IPS-20b (cell line): ENCODE measurements around the gene GALNS.

Source experiments
- H3K27ac ChIP-seq: one replicate; pipeline ENCODE4 v1.5.1; 2013; ENCODE audit warnings: low read length
- H3K27me3 ChIP-seq: 2 replicates; pipeline ENCODE4 v1.6.1; 2013; ENCODE audit warnings: mild to moderate bottlenecking, low read length, inconsistent platforms; ENCODE audit not compliant: insufficient read depth
- H3K36me3 ChIP-seq: 2 replicates; pipeline ENCODE4 v1.6.1; 2013; ENCODE audit warnings: low read depth, mild to moderate bottlenecking, inconsistent platforms, low read length, moderate library complexity; ENCODE audit not compliant: insufficient read depth
- H3K4me1 ChIP-seq: 2 replicates; pipeline ENCODE4 v1.6.1; 2013; ENCODE audit warnings: mild to moderate bottlenecking, control low read depth, inconsistent platforms, low read length, moderate library complexity; ENCODE audit not compliant: insufficient read depth
- H3K4me3 ChIP-seq: 2 replicates; pipeline ENCODE4 v1.5.1; 2013; ENCODE audit warnings: mild to moderate bottlenecking, low read length, inconsistent platforms
- H3K9ac ChIP-seq: 2 replicates; pipeline ENCODE4 v1.6.1; 2013; ENCODE audit warnings: low read depth, mild to moderate bottlenecking, inconsistent platforms, low read length, moderate library complexity
- H3K9me3 ChIP-seq: 2 replicates; pipeline ENCODE4 v1.6.1; 2013; ENCODE audit warnings: mild to moderate bottlenecking, low read depth, low read length, inconsistent platforms; ENCODE audit not compliant: insufficient read depth

Gene GALNS

DNA sequence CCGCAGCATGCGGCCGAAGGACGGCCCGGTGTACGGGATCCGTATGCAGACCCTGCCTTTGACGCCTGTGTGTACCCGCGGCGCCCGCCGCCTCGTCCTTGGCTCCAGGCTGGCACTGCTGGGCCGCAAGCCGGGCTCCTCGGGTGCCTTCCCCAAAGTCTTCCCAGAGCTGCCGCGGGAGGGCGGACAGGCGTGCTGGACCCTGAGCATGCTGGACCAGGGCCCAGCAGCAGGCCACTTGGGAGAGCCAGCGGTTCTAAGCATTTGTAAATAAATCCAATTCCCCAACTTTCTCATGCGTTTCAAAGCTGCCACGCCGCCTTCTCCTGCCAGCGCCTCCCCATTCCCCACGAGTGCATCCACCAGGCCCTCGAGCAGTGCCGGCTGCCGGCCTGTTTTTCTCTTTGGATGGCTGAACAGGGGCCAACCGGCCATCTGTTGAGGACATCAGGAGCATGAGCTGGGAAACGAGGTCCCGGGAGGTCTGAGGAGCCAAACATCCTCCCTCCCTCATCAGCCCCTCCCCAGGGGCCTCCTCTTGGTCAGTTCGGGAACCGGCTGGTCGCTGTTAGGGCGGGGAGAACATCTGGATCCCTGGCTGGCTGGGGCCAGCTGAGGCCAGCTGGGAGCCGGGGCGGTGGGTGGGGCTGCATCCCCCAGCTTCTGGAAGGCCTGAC is 30.2 kb upstream of the GALNS start:
- Histone ChIP-seq H3K4me3 (no peak overlapping the region), H3K36me3 (no peaks in the 10 kb centered on the region), H3K27ac (no peak overlapping the region), H3K4me1 (no peaks in the 10 kb centered on the region), H3K9me3 (no peaks in the 10 kb centered on the region), H3K27me3 (no peaks in the 10 kb centered on the region), H3K9ac (no peak overlapping the region)

DNA sequence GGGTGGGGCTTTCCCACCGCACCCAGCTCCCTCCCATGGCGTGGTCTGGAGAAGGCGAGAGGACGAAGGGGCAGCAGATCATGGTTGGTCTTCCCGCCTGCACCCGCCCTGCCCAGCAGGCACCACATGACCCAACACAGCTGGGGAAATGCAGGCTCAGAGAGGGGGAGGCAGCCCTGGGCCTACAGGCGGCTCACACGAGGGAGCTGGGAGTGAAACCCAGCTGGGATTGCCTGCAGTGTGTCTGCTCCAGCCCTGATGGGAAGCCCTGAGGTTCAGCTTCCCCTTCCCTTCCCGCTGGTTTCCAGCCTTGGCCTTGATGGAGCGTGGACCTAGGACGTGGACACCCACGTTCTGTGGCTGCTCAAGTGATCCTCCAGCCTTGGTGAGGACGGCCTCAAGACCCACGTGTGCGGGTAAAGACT is 29.7 kb upstream of the GALNS start:
- H3K4me3 ChIP-seq = no peak overlapping the region
- no peaks in the 10 kb centered on the region for H3K36me3 ChIP-seq
- no peak overlapping the region for H3K9ac ChIP-seq
- no peaks in the 10 kb centered on the region for H3K27me3 ChIP-seq
- no peak overlapping the region for H3K27ac ChIP-seq
- H3K4me1 ChIP-seq = no peaks in the 10 kb centered on the region
- no peaks in the 10 kb centered on the region for H3K9me3 ChIP-seq

DNA sequence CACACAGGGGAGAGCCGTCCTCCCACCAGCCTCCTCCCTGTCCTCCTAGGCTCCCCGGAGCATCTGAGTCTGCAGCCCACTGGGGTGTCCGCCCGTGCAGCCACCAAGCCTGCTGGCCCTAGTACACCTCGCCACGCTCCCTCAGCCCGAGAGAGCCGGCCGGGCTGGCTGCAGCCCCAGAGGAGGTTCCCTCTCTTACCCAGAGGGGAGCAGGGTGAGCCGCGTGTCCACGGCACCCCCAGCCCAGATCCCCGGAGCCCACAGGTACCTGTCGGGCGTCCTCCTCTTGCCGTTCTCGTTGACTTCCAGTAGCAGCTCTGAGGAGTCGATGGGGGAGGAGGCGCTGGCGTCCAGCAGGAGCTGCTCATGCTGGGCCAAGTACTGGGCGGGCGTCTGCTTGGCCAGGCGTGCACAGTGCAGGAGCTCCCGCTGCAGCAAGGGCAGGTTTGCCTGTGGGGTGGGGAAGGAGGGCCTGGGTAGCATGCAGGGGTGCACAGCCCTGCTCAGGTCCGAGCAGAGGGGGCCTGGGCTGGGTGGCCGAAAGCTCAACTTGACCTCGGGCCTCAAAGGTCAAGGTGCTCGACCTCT is 29.0 kb upstream of the GALNS start:
- H3K36me3 ChIP-seq = no peaks in the 10 kb centered on the region
- H3K27me3 ChIP-seq = peaks cover 4% of the 10 kb centered on the region; the same call in 1 of the 2 replicates
- no peak overlapping the region for H3K9ac ChIP-seq
- no peak overlapping the region for H3K27ac ChIP-seq
- no peaks in the 10 kb centered on the region for H3K9me3 ChIP-seq
- H3K4me3 ChIP-seq = no peak overlapping the region
- no peaks in the 10 kb centered on the region for H3K4me1 ChIP-seq

GRCh38 chr16:88884569-88885271 is 28.0 kb upstream of the GALNS start:
- Histone ChIP-seq H3K27ac (no peak overlapping the region), H3K4me1 (no peaks in the 10 kb centered on the region), H3K36me3 (no peaks in the 10 kb centered on the region), H3K9ac (no peak overlapping the region), H3K27me3 (peaks cover 9% of the 10 kb centered on the region; the same call in 1 of the 2 replicates), H3K9me3 (no peaks in the 10 kb centered on the region), H3K4me3 (no peak overlapping the region)

GRCh38 chr16:88883946-88884345 is 27.2 kb upstream of the GALNS start:
- Histone ChIP-seq H3K27ac (no peak overlapping the region), H3K9ac (no peak overlapping the region), H3K9me3 (no peaks in the 10 kb centered on the region), H3K36me3 (no peaks in the 10 kb centered on the region), H3K27me3 (peaks cover 9% of the 10 kb centered on the region; the same call in 1 of the 2 replicates), H3K4me3 (no peak overlapping the region), H3K4me1 (no peaks in the 10 kb centered on the region)

DNA sequence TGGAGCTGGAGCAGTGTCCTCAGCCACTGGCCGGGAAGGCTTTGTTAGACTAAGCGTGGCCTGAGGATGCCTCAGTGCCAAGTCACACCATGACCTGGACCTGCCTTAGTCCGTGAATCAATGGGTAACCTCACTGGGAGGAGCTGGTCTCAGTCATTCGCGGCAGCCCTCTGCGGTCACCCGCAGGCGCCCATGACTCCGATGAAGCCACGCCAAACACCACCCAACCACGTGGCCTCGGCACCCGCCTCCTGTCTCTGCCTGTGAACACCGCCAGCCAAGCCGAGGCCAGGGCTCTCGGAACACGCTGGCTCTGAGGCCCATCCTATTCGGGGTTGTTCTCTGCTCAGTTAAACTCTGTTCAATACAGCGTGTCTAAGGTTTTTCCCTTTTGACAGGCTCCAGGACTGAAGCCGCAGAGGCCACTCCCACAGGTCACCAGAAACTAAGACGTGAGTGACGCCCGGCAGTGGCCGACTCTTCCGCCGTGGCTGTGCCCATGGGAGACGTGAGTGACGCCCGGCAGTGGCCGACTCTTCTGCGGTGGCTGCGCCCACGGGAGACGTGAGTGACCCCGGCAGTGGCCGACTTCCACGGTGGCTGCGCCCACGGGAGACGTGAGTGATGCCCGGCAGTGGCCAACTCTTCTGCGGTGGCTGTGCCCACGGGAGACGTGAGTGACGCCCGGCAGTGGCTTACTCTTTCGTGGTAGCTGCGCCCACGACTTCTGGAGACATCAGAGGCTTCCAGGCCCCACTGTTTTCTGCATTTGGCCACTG is 26.6 kb upstream of the GALNS start:
- Histone ChIP-seq H3K9me3 (no peaks in the 10 kb centered on the region), H3K27ac (no peak overlapping the region), H3K4me3 (no peak overlapping the region), H3K4me1 (no peaks in the 10 kb centered on the region), H3K36me3 (no peaks in the 10 kb centered on the region), H3K9ac (no peak overlapping the region), H3K27me3 (peaks cover 9% of the 10 kb centered on the region; the same call in 1 of the 2 replicates)

GRCh38 chr16:88882358-88883030 is 25.7 kb upstream of the GALNS start:
- Histone ChIP-seq H3K4me3 (no peak overlapping the region), H3K9ac (no peak overlapping the region), H3K4me1 (no peaks in the 10 kb centered on the region), H3K27me3 (peaks cover 9% of the 10 kb centered on the region; the same call in 1 of the 2 replicates), H3K27ac (no peak overlapping the region), H3K36me3 (no peaks in the 10 kb centered on the region), H3K9me3 (no peaks in the 10 kb centered on the region)

GRCh38 chr16:88881675-88882357 is 25.1 kb upstream of the GALNS start:
- H3K9ac ChIP-seq = no peak overlapping the region
- no peaks in the 10 kb centered on the region for H3K9me3 ChIP-seq
- no peak overlapping the region for H3K4me3 ChIP-seq
- H3K4me1 ChIP-seq = no peaks in the 10 kb centered on the region
- H3K27me3 ChIP-seq = peaks cover 9% of the 10 kb centered on the region; the same call in 1 of the 2 replicates
- H3K36me3 ChIP-seq = no peaks in the 10 kb centered on the region
- H3K27ac ChIP-seq = no peak overlapping the region

DNA sequence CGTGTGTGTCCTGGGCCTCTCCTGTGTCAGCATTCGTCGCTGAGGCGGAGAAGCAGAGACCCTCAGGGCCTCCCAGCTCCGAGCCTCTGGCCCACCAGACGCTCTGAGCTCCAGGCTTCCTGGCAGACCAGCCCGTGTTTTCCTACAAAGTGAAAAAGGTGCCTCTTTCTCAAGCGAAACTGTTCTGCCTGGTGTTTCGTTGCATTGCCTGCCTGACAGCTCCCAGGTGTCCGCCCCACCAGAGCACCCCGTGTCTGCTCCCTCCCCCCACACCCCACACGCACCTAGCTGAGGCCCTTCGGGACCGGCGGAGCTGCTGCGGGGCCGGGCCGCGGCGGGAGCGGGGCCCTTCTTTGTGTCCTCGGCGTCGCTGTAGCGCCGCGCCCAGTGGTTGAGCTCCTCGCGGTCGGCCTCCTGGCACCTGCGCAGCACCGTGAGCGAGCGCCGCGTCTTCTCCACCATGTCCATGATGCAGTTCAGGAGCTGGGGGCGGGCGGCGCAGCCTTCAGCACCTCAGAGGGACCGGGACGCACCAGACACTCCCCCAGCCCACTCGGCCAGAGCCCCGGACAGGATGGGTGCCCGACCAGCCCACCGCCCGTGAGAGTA is 24.4 kb upstream of the GALNS start:
- Histone ChIP-seq H3K9me3 (no peaks in the 10 kb centered on the region), H3K36me3 (no peaks in the 10 kb centered on the region), H3K4me3 (no peak overlapping the region), H3K27ac (no peak overlapping the region), H3K4me1 (no peaks in the 10 kb centered on the region), H3K9ac (no peak overlapping the region), H3K27me3 (peaks cover 9% of the 10 kb centered on the region; the same call in 1 of the 2 replicates)

- no peak overlapping the region for H3K4me3 ChIP-seq
- H3K9ac ChIP-seq = no peak overlapping the region
- no peaks in the 10 kb centered on the region for H3K4me1 ChIP-seq
- peaks cover 9% of the 10 kb centered on the region; the same call in 1 of the 2 replicates for H3K27me3 ChIP-seq
- H3K9me3 ChIP-seq = no peaks in the 10 kb centered on the region
- H3K36me3 ChIP-seq = no peaks in the 10 kb centered on the region
- no peak overlapping the region for H3K27ac ChIP-seq
These were observed 23.7 kb upstream of the GALNS start for GRCh38 chr16:88880226-88881006.
